OCI-LY1 (cell line): ENCODE results near the gene RIGI.

Experiments used
- H2AFZ ChIP-seq: fragments of 200-600 bp; sonication (generic), shearing (Covaris generic); 2 replicates; pipeline ENCODE4 v1.6.0; 2014; ENCODE audit warnings: antibody characterized with exemption, mild to moderate bottlenecking, low read length
- H3F3A ChIP-seq: fragments of 200-600 bp; sonication (generic), shearing (Covaris generic); 2 replicates; pipeline ENCODE4 v1.6.0; 2014; ENCODE audit warnings: mild to moderate bottlenecking, antibody characterized with exemption, low read length, moderate library complexity; ENCODE audit not compliant: insufficient read depth
- H3K27ac ChIP-seq: fragments of 200-600 bp; sonication (generic); 2 replicates; pipeline ENCODE4 v1.5.1; 2014; ENCODE audit warnings: low read length, mixed run types, mild to moderate bottlenecking, low read depth; ENCODE audit not compliant: poor library complexity, severe bottlenecking
- H3K27me3 ChIP-seq: fragments of 200-600 bp; sonication (generic); 2 replicates; pipeline ENCODE4 v1.6.0; 2014; ENCODE audit warnings: antibody characterized with exemption, mild to moderate bottlenecking, low read length, moderate library complexity; ENCODE audit not compliant: insufficient read depth
- H3K36me3 ChIP-seq: fragments of 200-600 bp; sonication (generic); 2 replicates; pipeline ENCODE4 v1.6.1; 2014; ENCODE audit warnings: mild to moderate bottlenecking, antibody characterized with exemption, low read length, moderate library complexity, mixed read lengths; ENCODE audit not compliant: insufficient read depth
- H3K4me1 ChIP-seq: fragments of 200-600 bp; sonication (generic); 2 replicates; pipeline ENCODE4 v1.5.1; 2014; ENCODE audit warnings: mild to moderate bottlenecking, low read length, moderate library complexity; ENCODE audit not compliant: insufficient read depth, severe bottlenecking
- H3K4me2 ChIP-seq: fragments of 200-600 bp; sonication (generic), shearing (Covaris generic); 2 replicates; pipeline ENCODE4 v1.6.1; 2014; ENCODE audit warnings: low read length
- H3K4me3 ChIP-seq: fragments of 200-600 bp; sonication (generic); 2 replicates; pipeline ENCODE4 v1.5.1; 2014; ENCODE audit warnings: low read length, low read depth, mild to moderate bottlenecking, mixed read lengths; ENCODE audit not compliant: poor library complexity, severe bottlenecking
- H3K79me2 ChIP-seq: fragments of 200-600 bp; shearing (Covaris generic); 2 replicates; pipeline ENCODE4 v1.6.1; 2016; ENCODE audit warnings: mixed run types, low read length, mixed read lengths; ENCODE audit not compliant: insufficient read depth
- H3K9ac ChIP-seq: fragments of 200-600 bp; sonication (generic), shearing (Covaris generic); 2 replicates; pipeline ENCODE4 v1.6.1; 2014; ENCODE audit warnings: mild to moderate bottlenecking, low read length, mixed read lengths
- H3K9me2 ChIP-seq: fragments of 200-600 bp; sonication (generic), shearing (Covaris generic); 2 replicates; pipeline ENCODE4 v1.6.1; 2014; ENCODE audit warnings: low read depth, mild to moderate bottlenecking, low read length, mixed read lengths
- H3K9me3 ChIP-seq: fragments of 200-600 bp; shearing (Covaris generic); 2 replicates; pipeline ENCODE4 v1.6.1; 2014; ENCODE audit warnings: low read length, mixed read lengths
- H4K20me1 ChIP-seq: fragments of 200-600 bp; sonication (generic), shearing (Covaris generic); 2 replicates; pipeline ENCODE4 v1.6.0; 2016; ENCODE audit warnings: mild to moderate bottlenecking, low read length; ENCODE audit not compliant: insufficient read depth
- EZH2 ChIP-seq: fragments of 200-600 bp; sonication (generic), shearing (Covaris generic); IDR thresholded peaks from 2 replicates; pipeline ENCODE4 v1.8.0; 2017; ENCODE audit warnings: borderline replicate concordance, mixed run types, mild to moderate bottlenecking, antibody characterized with exemption, low read length, moderate library complexity, mixed read lengths
- TF ChIP-seq, protein P1 (sequence below): fragments of 200-600 bp; sonication (generic), shearing (Covaris generic); IDR thresholded peaks from 2 replicates; pipeline ENCODE4 v1.5.1; 2017; ENCODE audit warnings: mild to moderate bottlenecking, antibody characterized with exemption, low read length, moderate library complexity, mixed read lengths

The RIGI gene

GRCh38 chr9:32497921-32498320, 28.1 kb downstream of the RIGI start:
- Histone ChIP-seq H3K36me3 (no peaks in the 10 kb centered on the region), H3K27me3 (no peaks in the 10 kb centered on the region), H3K27ac (no peak overlapping the region), H4K20me1 (no peaks in the 10 kb centered on the region), H3K9me3 (no peaks in the 10 kb centered on the region), H2AFZ (no peak overlapping the region), H3K9ac (no peak overlapping the region), H3K4me1 (no peaks in the 10 kb centered on the region), H3K9me2 (no peaks in the 10 kb centered on the region), H3K79me2 (no peaks in the 10 kb centered on the region), H3K4me2 (no peak overlapping the region), H3K4me3 (no peak overlapping the region), H3F3A (no peaks in the 10 kb centered on the region)
- no peak for TF ChIP-seq EZH2
- TF ChIP-seq, protein P1, sequence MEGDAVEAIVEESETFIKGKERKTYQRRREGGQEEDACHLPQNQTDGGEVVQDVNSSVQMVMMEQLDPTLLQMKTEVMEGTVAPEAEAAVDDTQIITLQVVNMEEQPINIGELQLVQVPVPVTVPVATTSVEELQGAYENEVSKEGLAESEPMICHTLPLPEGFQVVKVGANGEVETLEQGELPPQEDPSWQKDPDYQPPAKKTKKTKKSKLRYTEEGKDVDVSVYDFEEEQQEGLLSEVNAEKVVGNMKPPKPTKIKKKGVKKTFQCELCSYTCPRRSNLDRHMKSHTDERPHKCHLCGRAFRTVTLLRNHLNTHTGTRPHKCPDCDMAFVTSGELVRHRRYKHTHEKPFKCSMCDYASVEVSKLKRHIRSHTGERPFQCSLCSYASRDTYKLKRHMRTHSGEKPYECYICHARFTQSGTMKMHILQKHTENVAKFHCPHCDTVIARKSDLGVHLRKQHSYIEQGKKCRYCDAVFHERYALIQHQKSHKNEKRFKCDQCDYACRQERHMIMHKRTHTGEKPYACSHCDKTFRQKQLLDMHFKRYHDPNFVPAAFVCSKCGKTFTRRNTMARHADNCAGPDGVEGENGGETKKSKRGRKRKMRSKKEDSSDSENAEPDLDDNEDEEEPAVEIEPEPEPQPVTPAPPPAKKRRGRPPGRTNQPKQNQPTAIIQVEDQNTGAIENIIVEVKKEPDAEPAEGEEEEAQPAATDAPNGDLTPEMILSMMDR = no peak

DNA sequence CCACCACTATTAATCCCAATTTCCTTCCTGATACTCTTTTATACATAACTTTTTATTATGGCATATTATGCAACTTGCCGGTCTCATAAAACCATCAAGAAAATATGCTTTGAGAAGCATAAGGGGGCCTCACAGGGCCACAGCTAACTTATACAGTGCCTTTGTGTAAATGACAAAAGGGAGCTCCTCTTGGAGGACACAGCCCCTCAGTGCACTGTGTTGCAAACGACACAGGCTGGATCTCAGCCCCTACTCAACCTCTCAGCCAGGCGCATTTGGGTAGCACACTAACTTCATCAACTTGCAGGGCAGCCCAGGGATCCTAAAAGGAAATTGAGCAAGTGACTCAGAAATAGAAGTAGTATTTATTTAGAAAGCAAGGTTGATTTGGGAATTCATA, 35.4 kb downstream of the RIGI start:
- H3K79me2 ChIP-seq = no peaks in the 10 kb centered on the region
- no peaks in the 10 kb centered on the region for H4K20me1 ChIP-seq
- TF ChIP-seq EZH2 = no peak
- TF ChIP-seq, protein P1 = no peak
- no peak overlapping the region for H3K27ac ChIP-seq
- H3K36me3 ChIP-seq = peaks cover 4% of the 10 kb centered on the region; the same call in 1 of the 2 replicates
- H3K4me3 ChIP-seq = no peak overlapping the region
- H2AFZ ChIP-seq = no peak overlapping the region
- no peak overlapping the region for H3K4me2 ChIP-seq
- no peaks in the 10 kb centered on the region for H3K9me2 ChIP-seq
- H3K9ac ChIP-seq = no peak overlapping the region
- H3K9me3 ChIP-seq = no peaks in the 10 kb centered on the region
- no peaks in the 10 kb centered on the region for H3F3A ChIP-seq
- no peaks in the 10 kb centered on the region for H3K27me3 ChIP-seq
- no peaks in the 10 kb centered on the region for H3K4me1 ChIP-seq

DNA sequence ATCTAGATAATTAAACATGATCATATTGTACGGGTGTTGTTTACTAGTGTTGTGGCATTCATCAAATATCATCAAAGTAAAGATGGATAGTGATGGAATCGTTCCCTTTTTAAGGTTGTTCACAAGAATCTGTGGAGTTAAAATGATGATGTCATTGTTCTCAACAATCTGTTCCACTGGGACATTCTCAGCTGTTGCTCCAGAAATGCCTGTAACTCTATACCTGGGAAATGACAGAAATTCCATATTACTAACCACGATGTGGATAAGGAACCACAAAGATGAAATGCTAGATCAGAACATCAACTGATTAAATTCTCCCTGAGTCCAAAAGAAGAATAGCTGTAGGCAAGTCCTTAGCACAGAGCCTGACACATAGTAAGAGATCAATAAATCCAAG, 38.0 kb downstream of the RIGI start:
- no peaks in the 10 kb centered on the region for H4K20me1 ChIP-seq
- no peaks in the 10 kb centered on the region for H3K9me2 ChIP-seq
- H3K27me3 ChIP-seq = no peaks in the 10 kb centered on the region
- H3K9me3 ChIP-seq = no peaks in the 10 kb centered on the region
- no peaks in the 10 kb centered on the region for H3F3A ChIP-seq
- TF ChIP-seq EZH2 = no peak
- TF ChIP-seq, protein P1 = no peak
- H3K4me3 ChIP-seq = no peak overlapping the region
- no peak overlapping the region for H3K9ac ChIP-seq
- no peaks in the 10 kb centered on the region for H3K79me2 ChIP-seq
- H3K36me3 ChIP-seq = peaks cover 4% of the 10 kb centered on the region; the same call in 1 of the 2 replicates
- H3K4me1 ChIP-seq = peaks cover 7% of the 10 kb centered on the region
- H3K4me2 ChIP-seq = no peak overlapping the region
- no peak overlapping the region for H2AFZ ChIP-seq
- no peak overlapping the region for H3K27ac ChIP-seq
